C4-2B (cell line): Measurements from ENCODE around the gene CAMKK1.

Experiments used
- CTCF ChIP-seq: fragments of 450-650 bp; conservative IDR thresholded peaks from 2 replicates; pipeline ENCODE4 v1.5.1; 2017; ENCODE audit warnings: mild to moderate bottlenecking
- ZFX ChIP-seq: fragments of 450-650 bp; IDR thresholded peaks from 2 replicates; pipeline ENCODE4 v1.6.1; 2017

GRCh38 chr17:3857261-3858105 is 35.4 kb downstream of the CAMKK1 start:
- no peak for TF ChIP-seq CTCF
- no peak for TF ChIP-seq ZFX
